ENCODE measurements around the gene NT5C1B. TPM values are rescaled to one million over a fixed set of nuclear protein-coding genes. Genes with fewer than 3 reads are reported as not detected.

The NT5C1B gene
- total RNA-seq, 4 donors from 2014 or later, result 0.42 TPM; not detected in 3

GRCh38 chr2:18580606-18581005 is 8.8 kb downstream of the NT5C1B start:
- Histone ChIP-seq H3K27ac (replicated peaks in 1 of 4) (no peak overlapping the region), H3K36me3 (no peaks in the 10 kb centered on the region), H3K4me3 (no peak overlapping the region), H3K4me1 (no peaks in the 10 kb centered on the region), H3K27me3 (no peaks in the 10 kb centered on the region), H3K9me3 (no peaks in the 10 kb centered on the region)
- DNase-seq (ENCODE audit: extremely low spot score), result no peak
- TF ChIP-seq POLR2AphosphoS5 (IDR thresholded peaks at IDR 0.05) (no peak), CTCF (IDR thresholded peaks at IDR 0.05) (no peak), POLR2A (IDR thresholded peaks at IDR 0.05; ENCODE audit: low read depth) (no peak), EP300 (IDR thresholded peaks at IDR 0.05) (no peak)
- intact Hi-C loops (cut with DNase I), result no loop called here
- WGBS, result 96% methylated on average over 3 of the region's 3 CpGs

- H3K4me1 ChIP-seq, result no peaks in the 10 kb centered on the region
- no peaks in the 10 kb centered on the region for H3K27me3 ChIP-seq
- no peak for DNase-seq (ENCODE audit: extremely low spot score)
- no peak for TF ChIP-seq CTCF (IDR thresholded peaks at IDR 0.05)
- no peak for TF ChIP-seq POLR2AphosphoS5 (IDR thresholded peaks at IDR 0.05)
- TF ChIP-seq POLR2A (IDR thresholded peaks at IDR 0.05; ENCODE audit: low read depth), result no peak
- no peak for TF ChIP-seq EP300 (IDR thresholded peaks at IDR 0.05)
- intact Hi-C loops (cut with DNase I), result no loop called here
- no peak overlapping the region for H3K27ac ChIP-seq (replicated peaks in 1 of 4)
- H3K36me3 ChIP-seq, result no peaks in the 10 kb centered on the region
- H3K9me3 ChIP-seq, result no peaks in the 10 kb centered on the region
- H3K4me3 ChIP-seq, result no peak overlapping the region
Measured at GRCh38 chr2:18578033-18578432, 11.3 kb downstream of the NT5C1B start.

GRCh38 chr2:18566145-18566769 is 23.1 kb downstream of the NT5C1B start:
- intact Hi-C loops (cut with DNase I), result no loop called here
- H3K36me3 ChIP-seq, result peaks cover 0 to 7% (median 4%) of the 10 kb centered on the region in 4 donors
- H3K9me3 ChIP-seq, result peaks cover 0 to 5% (median 0%) of the 10 kb centered on the region in 4 donors
- H3K4me3 ChIP-seq, result no peak overlapping the region
- peaks cover 1 to 4% (median 3%) of the 10 kb centered on the region in 4 donors for H3K4me1 ChIP-seq
- no peak overlapping the region for H3K27ac ChIP-seq (replicated peaks in 1 of 4)
- no peak for DNase-seq (ENCODE audit: extremely low spot score)
- no peak for TF ChIP-seq EP300 (IDR thresholded peaks at IDR 0.05)
- TF ChIP-seq CTCF (IDR thresholded peaks at IDR 0.05), result no peak
- TF ChIP-seq POLR2A (IDR thresholded peaks at IDR 0.05; ENCODE audit: low read depth), result no peak
- 71% methylated on average over 1 of the region's 1 CpG for whole genome bisulfite sequencing
- no peaks in the 10 kb centered on the region for H3K27me3 ChIP-seq

GRCh38 chr2:18560797-18561085 is 28.6 kb downstream of the NT5C1B start:
- TF ChIP-seq POLR2AphosphoS5 (IDR thresholded peaks at IDR 0.05), result no peak
- TF ChIP-seq CTCF (IDR thresholded peaks at IDR 0.05), result no peak
- TF ChIP-seq POLR2A (IDR thresholded peaks at IDR 0.05; ENCODE audit: low read depth), result no peak
- no peak for TF ChIP-seq EP300 (IDR thresholded peaks at IDR 0.05)
- Histone ChIP-seq H3K4me3 (peak overlapping the region; percentile 75 to 95 (median 89)), H3K9me3 (peaks cover 0 to 5% (median 0%) of the 10 kb centered on the region in 4 donors), H3K27ac (replicated peaks in 1 of 4) (peak overlapping the region; percentile 97 to 100 (median 99)), H3K36me3 (peaks cover 0 to 4% (median 0%) of the 10 kb centered on the region in 4 donors), H3K27me3 (no peaks in the 10 kb centered on the region), H3K4me1 (peaks cover 35 to 49% (median 44%) of the 10 kb centered on the region in 4 donors)
- DNase-seq (ENCODE audit: extremely low spot score), result no peak
- WGBS, result 0% methylated on average over 3 of the region's 3 CpGs
- intact Hi-C loops (cut with DNase I), result loop anchor here (5.0 kb wide), 1 partner anchor 182 kb away; no protein-coding TSS in a partner anchor

Data from esophagus muscularis mucosa (tissue), 4 donors.